ENCODE results near the gene UFD1. TPM values are rescaled to one million over a fixed set of nuclear protein-coding genes. Genes with fewer than 3 reads are reported as not detected.
A peak's percentile ranks its signal among the peaks of the same experiment; 100 is the strongest.

Gene UFD1
- total and polyA plus RNA-seq, 11 donors = 28.7 to 80.5 (median 43.0) TPM

DNA sequence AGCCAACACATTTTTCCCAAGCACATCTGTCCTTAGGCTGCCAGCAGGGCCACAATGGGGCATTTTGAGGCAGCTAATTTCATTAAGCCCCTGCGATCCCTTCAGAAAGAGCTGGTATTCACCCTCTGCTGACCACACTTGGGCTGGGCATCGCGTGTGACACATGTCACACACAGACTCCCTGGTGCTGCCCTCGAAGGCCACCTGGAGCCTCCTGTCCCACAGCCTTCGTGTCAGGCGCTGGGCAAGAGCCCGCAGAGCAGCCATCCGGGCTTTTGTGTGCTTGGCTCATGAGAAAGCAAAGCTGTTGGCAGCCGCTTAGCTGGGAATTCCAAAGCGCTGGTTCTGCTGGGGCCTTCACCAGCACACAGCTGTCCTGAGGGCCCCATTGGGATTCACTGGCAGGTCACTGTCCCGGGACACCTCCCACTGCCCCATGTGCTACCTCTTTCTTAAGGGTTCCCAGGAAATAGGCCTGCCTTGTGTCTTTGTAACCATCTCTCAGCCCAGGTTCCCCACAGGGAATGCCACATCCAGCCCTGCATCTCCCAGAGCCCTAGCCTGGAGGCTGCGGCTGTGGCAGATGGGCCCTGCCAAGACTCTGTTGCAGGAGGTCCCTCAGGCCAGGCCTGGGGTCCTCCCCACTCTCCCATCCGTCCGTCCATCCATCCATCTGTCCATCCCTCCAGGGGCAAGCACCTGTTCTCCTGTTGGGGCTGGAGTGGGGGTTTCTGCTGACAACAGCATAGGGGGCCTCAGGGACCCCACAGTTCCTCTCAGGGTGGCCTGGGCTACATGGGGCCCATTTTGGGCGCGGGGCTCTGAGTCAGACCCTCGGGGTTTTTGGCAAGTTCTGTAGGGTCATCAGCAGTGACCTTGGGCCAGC is 40.3 kb upstream of the UFD1 start:
- H3K9me3 ChIP-seq = peaks cover 0 to 3% (median 0%) of the 10 kb centered on the region in 12 donors
- peaks cover 0 to 27% (median 13%) of the 10 kb centered on the region in 12 donors for H3K4me1 ChIP-seq
- peaks cover 0 to 7% (median 0%) of the 10 kb centered on the region in 9 donors for H3K36me3 ChIP-seq
- peaks cover 6 to 20% (median 14%) of the 10 kb centered on the region in 9 donors for H3K27me3 ChIP-seq
- WGBS, 4 donors = 80 to 86% (median 82%) methylated on average over 17 of the region's 17 CpGs
- no peak for TF ChIP-seq POLR2A (IDR thresholded peaks at IDR 0.05)
- TF ChIP-seq, protein P1, sequence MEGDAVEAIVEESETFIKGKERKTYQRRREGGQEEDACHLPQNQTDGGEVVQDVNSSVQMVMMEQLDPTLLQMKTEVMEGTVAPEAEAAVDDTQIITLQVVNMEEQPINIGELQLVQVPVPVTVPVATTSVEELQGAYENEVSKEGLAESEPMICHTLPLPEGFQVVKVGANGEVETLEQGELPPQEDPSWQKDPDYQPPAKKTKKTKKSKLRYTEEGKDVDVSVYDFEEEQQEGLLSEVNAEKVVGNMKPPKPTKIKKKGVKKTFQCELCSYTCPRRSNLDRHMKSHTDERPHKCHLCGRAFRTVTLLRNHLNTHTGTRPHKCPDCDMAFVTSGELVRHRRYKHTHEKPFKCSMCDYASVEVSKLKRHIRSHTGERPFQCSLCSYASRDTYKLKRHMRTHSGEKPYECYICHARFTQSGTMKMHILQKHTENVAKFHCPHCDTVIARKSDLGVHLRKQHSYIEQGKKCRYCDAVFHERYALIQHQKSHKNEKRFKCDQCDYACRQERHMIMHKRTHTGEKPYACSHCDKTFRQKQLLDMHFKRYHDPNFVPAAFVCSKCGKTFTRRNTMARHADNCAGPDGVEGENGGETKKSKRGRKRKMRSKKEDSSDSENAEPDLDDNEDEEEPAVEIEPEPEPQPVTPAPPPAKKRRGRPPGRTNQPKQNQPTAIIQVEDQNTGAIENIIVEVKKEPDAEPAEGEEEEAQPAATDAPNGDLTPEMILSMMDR (IDR thresholded peaks at IDR 0.05) = no peak
- no peak overlapping the region for H3K4me3 ChIP-seq
- ATAC-seq (peak in 1 of 4 donors; percentile 18), DNase-seq (no peak)
- intact Hi-C loops (cut with DNase I) = loop anchor here in 2 of 10 donors (5.0 kb wide), 1 partner anchor 103 kb away; no protein-coding TSS in a partner anchor
- H3K27ac ChIP-seq = peak overlapping the region in 1 of 12 donors; percentile 95

DNA sequence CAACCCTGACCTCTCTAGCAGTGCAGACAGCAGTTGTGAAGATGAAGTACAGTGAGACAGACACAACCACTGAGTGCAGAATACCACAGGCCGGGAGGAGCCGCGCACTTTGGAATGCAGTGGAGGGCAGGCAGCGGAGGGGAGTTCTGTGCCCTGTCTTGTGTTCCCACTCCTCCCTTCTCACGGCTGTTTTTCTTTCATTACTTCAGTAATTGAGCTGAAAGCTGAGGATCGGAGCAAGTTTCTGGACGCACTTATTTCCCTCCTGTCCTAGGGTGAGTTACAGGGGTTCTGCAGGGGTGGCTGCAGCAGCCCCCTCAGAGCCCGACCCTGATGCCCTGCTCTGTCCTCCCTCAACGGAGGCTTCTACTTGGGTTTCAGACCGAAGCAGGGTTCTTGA is 39.6 kb upstream of the UFD1 start:
- intact Hi-C loops (cut with DNase I) = loop anchor here in 2 of 10 donors (5.0 kb wide), 1 partner anchor 104 kb away; no protein-coding TSS in a partner anchor
- H3K27ac ChIP-seq = no peak overlapping the region
- TF ChIP-seq, protein P1 (IDR thresholded peaks at IDR 0.05) = no peak

DNA sequence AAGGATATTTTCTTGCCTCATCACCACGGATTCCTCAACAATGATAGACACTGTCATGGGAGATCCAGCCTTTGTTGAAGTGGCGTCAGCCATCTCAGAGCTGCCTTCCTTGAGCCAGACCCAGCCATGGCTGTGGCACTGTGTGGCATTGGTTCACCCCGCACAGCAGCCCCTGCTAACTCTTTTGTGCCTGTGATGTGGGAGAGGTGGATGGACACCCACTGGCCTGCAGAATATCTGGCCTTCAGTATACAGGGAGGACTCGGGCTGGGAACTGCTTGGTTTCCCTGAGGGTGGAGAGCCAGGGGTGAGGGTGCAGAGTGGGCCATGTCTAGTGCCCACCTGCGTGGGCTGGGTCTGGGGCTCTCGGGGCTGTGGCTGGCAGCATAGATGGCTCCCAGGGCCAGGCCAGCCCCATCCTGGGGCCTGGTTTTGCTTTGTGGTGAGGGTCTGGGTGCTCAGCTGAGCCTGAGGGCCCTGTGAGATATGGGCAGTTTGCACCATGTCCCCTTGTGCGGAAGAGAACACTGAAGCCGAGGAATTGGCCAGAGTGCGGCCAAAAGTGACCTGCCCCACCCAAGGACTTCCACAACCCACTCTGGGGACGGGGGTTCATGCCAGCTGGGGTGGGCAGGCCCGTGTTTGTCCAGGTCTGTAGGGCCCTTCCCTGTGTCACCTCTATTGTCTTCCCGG is 39.1 kb upstream of the UFD1 start:
- H3K4me3 ChIP-seq = no peak overlapping the region
- H3K27ac ChIP-seq = no peak overlapping the region
- no peak for DNase-seq
- WGBS, 4 donors = 79 to 93% (median 86%) methylated on average over 4 to 12 of the region's 12 CpGs
- TF ChIP-seq, protein P1 (IDR thresholded peaks at IDR 0.05) = no peak
- no peak for TF ChIP-seq POLR2A (IDR thresholded peaks at IDR 0.05)
- peaks cover 0 to 8% (median 2%) of the 10 kb centered on the region in 9 donors for H3K27me3 ChIP-seq
- intact Hi-C loops (cut with DNase I) = loop anchor here in 2 of 10 donors (5.0 kb wide), 1 partner anchor 104 kb away; no protein-coding TSS in a partner anchor
- H3K4me1 ChIP-seq = peaks cover 0 to 15% (median 5%) of the 10 kb centered on the region in 12 donors
- peaks cover 0 to 7% (median 0%) of the 10 kb centered on the region in 9 donors for H3K36me3 ChIP-seq
- peaks cover 0 to 13% (median 3%) of the 10 kb centered on the region in 12 donors for H3K9me3 ChIP-seq
- no peak for ATAC-seq

More for the DNA sequence above, 39.6 kb upstream of the UFD1 start:
- 81 to 93% (median 85%) methylated on average over 10 of the region's 10 CpGs for WGBS, 4 donors
- Histone ChIP-seq H3K4me1 (peaks cover 0 to 20% (median 9%) of the 10 kb centered on the region in 12 donors), H3K4me3 (no peak overlapping the region), H3K27me3 (peaks cover 0 to 13% (median 8%) of the 10 kb centered on the region in 9 donors), H3K9me3 (peaks cover 0 to 9% (median under 1%) of the 10 kb centered on the region in 12 donors), H3K36me3 (peaks cover 0 to 7% (median 0%) of the 10 kb centered on the region in 9 donors)
- ATAC-seq (peak in 1 of 4 donors; percentile 3), DNase-seq (no peak)
